Choroid plexus epithelial cell (primary cell): ENCODE measurements around the gene DHRS7.

ENCODE experiments used
- DNase-seq: peaks from one replicate; pipeline ENCODE4 v3.0.0-alpha.2; 2010; ENCODE audit warnings: low read depth
- H3K4me3 ChIP-seq: 2 replicates; pipeline ENCODE4 v1.5.1; 2011; ENCODE audit warnings: low read depth, mild to moderate bottlenecking, control low read depth, low read length, moderate library complexity
- CTCF ChIP-seq: conservative IDR thresholded peaks from 2 replicates; pipeline ENCODE4 v1.5.1; 2011; ENCODE audit warnings: low read depth, mild to moderate bottlenecking, control low read depth, inconsistent platforms, low read length, moderate library complexity

Gene DHRS7

GRCh38 chr14:60095231-60095630 lies 70.0 kb downstream of the DHRS7 start:
- no peak for TF ChIP-seq CTCF
- peak overlapping the region; percentile 24 for H3K4me3 ChIP-seq
- DNase-seq = no peak

- DNase-seq = peak; percentile 94
- peak overlapping the region; percentile 82 for H3K4me3 ChIP-seq
These were observed 70.8 kb downstream of the DHRS7 start for GRCh38 chr14:60094306-60094897.

More at GRCh38 chr14:60094306-60094897, 70.8 kb downstream of the DHRS7 start:
- no peak for TF ChIP-seq CTCF
